Measurements from ENCODE around the gene CD6. TPM values are rescaled to one million over a fixed set of nuclear protein-coding genes. Genes with fewer than 3 reads are reported as not detected.

The CD6 gene
- total and polyA plus RNA-seq, 2 donors (not counting 3 experiments of a cell fraction or from before 2014, with no cell fraction given), result not detected

DNA sequence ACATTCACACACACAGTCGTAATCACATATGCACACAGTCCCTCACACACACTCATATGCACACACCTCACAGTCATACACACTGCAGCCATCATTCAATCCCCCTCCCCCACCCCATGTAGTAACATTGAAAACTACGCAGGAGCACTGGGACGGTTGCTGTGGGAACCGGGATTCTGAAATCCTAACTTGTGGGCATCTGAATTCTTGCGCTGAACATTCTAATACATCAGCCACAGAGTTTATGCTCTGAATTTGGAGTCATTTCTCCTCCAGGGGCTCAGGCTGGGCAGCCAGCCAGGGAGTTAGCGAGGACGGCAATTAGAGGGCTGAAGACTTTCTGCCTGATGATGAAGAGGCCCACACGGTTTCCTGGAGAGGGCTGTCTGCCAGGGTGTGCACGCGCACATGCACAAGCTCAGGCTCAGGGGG, 32.7 kb downstream of the CD6 start:
- POLR2A ChIA-PET, result no interaction called here

DNA sequence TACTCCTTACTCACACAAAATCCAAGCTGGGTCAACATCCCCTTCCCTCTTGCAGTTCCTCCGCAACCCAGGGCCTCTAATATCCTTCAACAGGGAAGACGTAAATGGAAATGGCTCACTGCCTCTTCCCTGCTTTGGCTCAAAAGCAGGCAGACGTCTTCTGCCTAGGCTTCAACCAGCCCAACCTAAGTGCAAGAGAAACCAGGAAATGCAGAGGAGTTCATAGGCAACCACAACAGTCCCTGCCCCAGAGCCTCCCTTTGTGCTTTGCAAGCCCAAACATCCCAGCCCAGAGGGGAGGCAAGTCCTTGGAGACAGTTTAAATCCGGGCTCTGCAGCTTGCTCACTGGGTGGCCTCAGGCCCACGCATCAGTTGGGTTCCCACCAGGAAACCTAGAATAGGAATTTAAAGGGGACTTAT, 33.3 kb downstream of the CD6 start:
- H4K20me1 ChIP-seq (replicated peaks; ENCODE audit: control insufficient read depth, extremely low read depth, insufficient read depth, low read length), result no peaks in the 10 kb centered on the region
- BruUV-seq (replicated peaks), result no TSS peak
- POLR2A ChIA-PET, result no interaction called here

More for the DNA sequence above, 32.7 kb downstream of the CD6 start:
- Histone ChIP-seq H3K79me2 (ENCODE audit: control insufficient read depth, insufficient read depth, low read length) (no peaks in the 10 kb centered on the region), H2AFZ (ENCODE audit: low read depth, low read length) (no peak overlapping the region), H3K4me2 (ENCODE audit: insufficient read depth, low read length) (no peak overlapping the region), H3K4me3 (replicated peaks in 1 of 3; ENCODE audit: insufficient read depth in 1 of 3, low read depth in 1 of 3, low read length in 3 of 3) (no peak overlapping the region), H3K9ac (replicated peaks; ENCODE audit: extremely low read depth, insufficient read depth, low read length) (no peak overlapping the region), H4K20me1 (replicated peaks; ENCODE audit: control insufficient read depth, extremely low read depth, insufficient read depth, low read length) (no peaks in the 10 kb centered on the region), H3K9me3 (replicated peaks; ENCODE audit: control insufficient read depth, insufficient read depth, low read length) (no peaks in the 10 kb centered on the region), H3K27ac (ENCODE audit: insufficient read depth, low read depth, low read length) (no peak overlapping the region), H3K36me3 (ENCODE audit: control insufficient read depth in 2 of 2, extremely low read depth in 1 of 2, insufficient read depth in 2 of 2, low read length in 2 of 2) (no peaks in the 10 kb centered on the region), H3K9me1 (replicated peaks; ENCODE audit: control insufficient read depth, extremely low read depth, insufficient read depth, low read length) (no peaks in the 10 kb centered on the region), H3K27me3 (ENCODE audit: control insufficient read depth in 2 of 2, insufficient read depth in 2 of 2, low read length in 2 of 2) (peaks cover 31 to 37% of the 10 kb centered on the region in 2 experiments), H3K4me1 (ENCODE audit: control insufficient read depth, extremely low read depth, insufficient read depth, low read length) (no peaks in the 10 kb centered on the region)
- no peak for FAIRE-seq
- TF ChIP-seq GATA2 (IDR thresholded peaks at IDR 0.05; ENCODE audit: insufficient read depth, insufficient read length, low read depth, low read length) (no peak), POLR2AphosphoS5 (IDR thresholded peaks at IDR 0.05; ENCODE audit: insufficient read depth, low read depth, low read length) (no peak), MYC (IDR thresholded peaks at IDR 0.05; ENCODE audit: low read depth, low read length) (no peak)
- TF ChIP-seq, protein P1, sequence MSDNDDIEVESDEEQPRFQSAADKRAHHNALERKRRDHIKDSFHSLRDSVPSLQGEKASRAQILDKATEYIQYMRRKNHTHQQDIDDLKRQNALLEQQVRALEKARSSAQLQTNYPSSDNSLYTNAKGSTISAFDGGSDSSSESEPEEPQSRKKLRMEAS (IDR thresholded peaks at IDR 0.05; ENCODE audit: insufficient read depth, insufficient read length), result no peak
- dilution Hi-C loops (cut with MboI; ENCODE audit: extremely low pct_ligation_motif_present, low sequenced_read_pairs), result no loop called here
- DNase-seq (ENCODE audit: low read depth, low spot score), result no peak
- CTCF ChIA-PET, result no interaction called here
- intact Hi-C loops (cut with micrococcal nuclease), result no loop called here
- no TSS peak for BruUV-seq (replicated peaks)

More for the DNA sequence above, 33.3 kb downstream of the CD6 start:
- no peak for TF ChIP-seq EZH2 (IDR thresholded peaks at IDR 0.05; ENCODE audit: borderline replicate concordance, low read depth, low read length, severe bottlenecking)
- no peaks in the 10 kb centered on the region for H3K79me2 ChIP-seq (ENCODE audit: control insufficient read depth, insufficient read depth, low read length)
- H3K36me3 ChIP-seq (ENCODE audit: control insufficient read depth in 2 of 2, extremely low read depth in 1 of 2, insufficient read depth in 2 of 2, low read length in 2 of 2), result no peaks in the 10 kb centered on the region
- peaks cover 35 to 38% of the 10 kb centered on the region in 2 experiments for H3K27me3 ChIP-seq (ENCODE audit: control insufficient read depth in 2 of 2, insufficient read depth in 2 of 2, low read length in 2 of 2)
- H3K4me1 ChIP-seq (ENCODE audit: control insufficient read depth, extremely low read depth, insufficient read depth, low read length), result no peaks in the 10 kb centered on the region
- no peaks in the 10 kb centered on the region for H3K9me3 ChIP-seq (replicated peaks; ENCODE audit: control insufficient read depth, insufficient read depth, low read length)
- no peak for FAIRE-seq
- CTCF ChIA-PET, result no interaction called here
- no peak overlapping the region for H3K9ac ChIP-seq (replicated peaks; ENCODE audit: extremely low read depth, insufficient read depth, low read length)
- no peak overlapping the region for H2AFZ ChIP-seq (ENCODE audit: low read depth, low read length)
- H3K27ac ChIP-seq (ENCODE audit: insufficient read depth, low read depth, low read length), result no peak overlapping the region
- no peaks in the 10 kb centered on the region for H3K9me1 ChIP-seq (replicated peaks; ENCODE audit: control insufficient read depth, extremely low read depth, insufficient read depth, low read length)
- H3K4me3 ChIP-seq (replicated peaks in 1 of 3; ENCODE audit: insufficient read depth in 1 of 3, low read depth in 1 of 3, low read length in 3 of 3), result no peak overlapping the region
- H3K4me2 ChIP-seq (ENCODE audit: insufficient read depth, low read length), result no peak overlapping the region
- intact Hi-C loops (cut with micrococcal nuclease) (no loop called here), dilution Hi-C loops (cut with MboI; ENCODE audit: extremely low pct_ligation_motif_present, low sequenced_read_pairs) (no loop called here)
- no peak for DNase-seq (ENCODE audit: low read depth, low spot score)
